GM12873 (cell line): ENCODE results near the gene NRP1.

ENCODE experiments used
- TF ChIP-seq, protein P1 (sequence below): IDR thresholded peaks from 2 replicates; pipeline ENCODE4 v1.5.1; 2012; ENCODE audit warnings: low read depth, mild to moderate bottlenecking, moderate library complexity, low read length, control low read depth; ENCODE audit not compliant: insufficient read depth; ENCODE audit errors: missing control alignments

The NRP1 gene

DNA sequence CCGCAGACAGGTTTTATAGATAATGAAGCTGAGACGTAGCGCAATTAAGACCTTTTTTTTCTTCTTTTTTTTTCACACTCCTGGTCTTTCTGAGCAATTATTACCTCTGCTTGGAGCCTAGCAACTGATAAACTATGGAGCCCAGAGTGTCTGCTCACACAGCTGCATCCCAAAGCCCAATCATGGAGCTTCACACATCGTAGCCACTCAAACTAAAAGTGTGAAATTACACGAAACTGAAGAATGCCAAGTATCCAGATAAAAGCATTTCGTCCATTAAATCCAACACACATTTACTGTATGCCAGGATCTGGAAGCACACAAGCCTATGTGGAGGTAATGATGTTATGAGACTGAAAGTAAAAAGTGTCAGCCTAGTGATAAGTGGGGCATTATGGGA is 97.6 kb downstream of the NRP1 start:
- TF ChIP-seq, protein P1, sequence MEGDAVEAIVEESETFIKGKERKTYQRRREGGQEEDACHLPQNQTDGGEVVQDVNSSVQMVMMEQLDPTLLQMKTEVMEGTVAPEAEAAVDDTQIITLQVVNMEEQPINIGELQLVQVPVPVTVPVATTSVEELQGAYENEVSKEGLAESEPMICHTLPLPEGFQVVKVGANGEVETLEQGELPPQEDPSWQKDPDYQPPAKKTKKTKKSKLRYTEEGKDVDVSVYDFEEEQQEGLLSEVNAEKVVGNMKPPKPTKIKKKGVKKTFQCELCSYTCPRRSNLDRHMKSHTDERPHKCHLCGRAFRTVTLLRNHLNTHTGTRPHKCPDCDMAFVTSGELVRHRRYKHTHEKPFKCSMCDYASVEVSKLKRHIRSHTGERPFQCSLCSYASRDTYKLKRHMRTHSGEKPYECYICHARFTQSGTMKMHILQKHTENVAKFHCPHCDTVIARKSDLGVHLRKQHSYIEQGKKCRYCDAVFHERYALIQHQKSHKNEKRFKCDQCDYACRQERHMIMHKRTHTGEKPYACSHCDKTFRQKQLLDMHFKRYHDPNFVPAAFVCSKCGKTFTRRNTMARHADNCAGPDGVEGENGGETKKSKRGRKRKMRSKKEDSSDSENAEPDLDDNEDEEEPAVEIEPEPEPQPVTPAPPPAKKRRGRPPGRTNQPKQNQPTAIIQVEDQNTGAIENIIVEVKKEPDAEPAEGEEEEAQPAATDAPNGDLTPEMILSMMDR, result no peak

DNA sequence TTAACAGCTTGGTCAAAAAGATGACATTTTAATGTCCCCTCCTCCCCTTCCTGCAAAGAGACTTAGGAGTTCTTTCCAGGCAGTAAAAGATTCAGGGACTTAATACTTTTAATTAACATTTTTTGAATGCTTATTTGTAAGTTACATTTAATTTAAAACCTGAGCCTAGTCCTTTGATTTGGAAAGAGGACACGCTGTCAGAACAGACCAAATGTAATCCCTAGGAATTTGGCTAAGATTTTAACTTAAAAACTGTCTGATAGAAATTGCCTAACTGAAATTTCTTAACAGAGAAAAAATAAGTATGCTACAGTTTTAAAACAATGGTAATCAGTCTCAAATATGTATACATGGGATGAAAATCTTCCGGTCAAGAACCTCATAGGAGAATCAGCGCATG is 98.5 kb downstream of the NRP1 start:
- TF ChIP-seq, protein P1, result no peak

DNA sequence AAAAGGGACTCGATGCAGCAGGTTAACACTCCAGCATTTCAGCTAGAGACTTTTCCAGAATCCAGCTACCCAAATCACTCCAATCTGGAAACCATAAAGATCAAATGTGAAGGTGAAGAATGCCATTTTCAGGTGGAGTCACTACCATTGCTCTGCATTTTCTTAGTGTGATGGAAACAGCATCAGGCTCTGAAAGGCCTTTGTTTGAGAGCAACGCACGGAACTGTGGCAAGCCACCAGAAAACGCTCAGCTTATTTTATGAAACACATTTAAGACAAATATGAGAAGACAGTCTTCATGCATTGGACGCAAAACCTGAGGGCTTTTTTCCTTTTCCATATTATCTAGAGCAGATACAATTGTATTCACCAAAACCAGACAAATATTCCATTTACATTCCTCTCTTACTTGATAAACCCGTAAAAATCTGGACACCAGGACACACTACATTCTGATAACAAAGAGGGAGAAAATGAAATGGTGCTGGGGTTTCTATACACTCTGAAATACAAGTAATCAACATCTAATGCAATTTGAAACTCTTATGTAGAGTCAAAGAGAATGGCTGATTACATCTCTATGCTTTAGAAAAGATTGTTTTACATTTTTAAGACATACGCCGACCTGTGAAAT is 99.1 kb downstream of the NRP1 start:
- TF ChIP-seq, protein P1, result no peak

DNA sequence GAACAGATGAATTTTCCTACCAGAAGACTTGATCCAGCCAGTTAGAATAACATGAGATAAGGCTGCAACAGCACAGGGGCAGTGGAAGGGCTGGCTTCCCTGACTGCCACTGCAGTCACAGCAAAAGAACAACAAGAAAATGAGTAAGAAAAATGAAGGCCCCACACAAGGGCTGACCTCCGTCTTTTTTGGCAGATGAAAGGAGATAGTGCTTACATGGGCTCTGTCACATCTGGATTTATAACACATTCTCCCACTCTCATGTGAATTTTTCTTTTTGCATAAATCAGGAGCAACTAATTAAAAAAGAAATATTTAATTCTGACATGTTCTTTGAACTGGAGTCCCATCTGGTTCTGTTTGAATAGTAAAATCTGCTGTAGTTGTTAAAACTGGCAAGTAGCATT is 99.6 kb downstream of the NRP1 start:
- TF ChIP-seq, protein P1, result no peak

DNA sequence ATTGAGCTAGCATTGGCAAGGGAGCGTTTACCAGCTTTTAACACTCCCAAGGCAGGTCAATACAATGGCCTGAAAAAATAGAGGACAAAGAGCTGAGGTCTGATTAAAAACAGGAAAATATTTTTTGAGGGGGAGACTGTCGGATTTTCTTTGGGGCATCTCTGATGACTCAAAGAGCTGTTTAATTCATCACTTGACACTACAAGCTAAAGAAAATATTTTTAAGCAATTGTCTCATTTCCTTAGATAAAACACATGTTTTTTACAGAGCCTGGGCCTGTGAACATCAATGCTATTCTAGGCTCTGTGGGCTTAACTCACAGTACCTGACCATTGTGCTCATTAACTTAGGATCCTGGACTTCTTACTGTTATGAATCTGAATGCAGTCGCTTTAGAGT is 100.8 kb downstream of the NRP1 start:
- TF ChIP-seq, protein P1, result no peak

DNA sequence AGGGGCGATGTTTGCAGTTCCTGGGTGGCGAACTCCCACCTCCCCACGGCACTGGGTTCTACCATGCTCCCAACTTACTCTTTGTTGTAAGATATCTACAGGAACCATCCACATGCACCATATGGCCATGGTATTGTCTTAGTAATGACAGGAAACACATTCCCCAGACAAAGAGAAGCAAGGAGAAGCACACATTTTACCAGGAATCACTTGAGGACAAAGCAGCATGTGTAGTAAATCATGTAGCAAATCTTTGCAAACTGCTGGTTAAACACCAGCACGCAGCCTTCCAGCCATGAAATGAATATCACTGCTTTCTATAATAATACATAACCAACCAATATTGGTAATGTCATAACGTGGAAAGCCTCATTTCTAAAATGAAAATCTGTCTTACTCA is 101.2 kb downstream of the NRP1 start:
- TF ChIP-seq, protein P1, result no peak

DNA sequence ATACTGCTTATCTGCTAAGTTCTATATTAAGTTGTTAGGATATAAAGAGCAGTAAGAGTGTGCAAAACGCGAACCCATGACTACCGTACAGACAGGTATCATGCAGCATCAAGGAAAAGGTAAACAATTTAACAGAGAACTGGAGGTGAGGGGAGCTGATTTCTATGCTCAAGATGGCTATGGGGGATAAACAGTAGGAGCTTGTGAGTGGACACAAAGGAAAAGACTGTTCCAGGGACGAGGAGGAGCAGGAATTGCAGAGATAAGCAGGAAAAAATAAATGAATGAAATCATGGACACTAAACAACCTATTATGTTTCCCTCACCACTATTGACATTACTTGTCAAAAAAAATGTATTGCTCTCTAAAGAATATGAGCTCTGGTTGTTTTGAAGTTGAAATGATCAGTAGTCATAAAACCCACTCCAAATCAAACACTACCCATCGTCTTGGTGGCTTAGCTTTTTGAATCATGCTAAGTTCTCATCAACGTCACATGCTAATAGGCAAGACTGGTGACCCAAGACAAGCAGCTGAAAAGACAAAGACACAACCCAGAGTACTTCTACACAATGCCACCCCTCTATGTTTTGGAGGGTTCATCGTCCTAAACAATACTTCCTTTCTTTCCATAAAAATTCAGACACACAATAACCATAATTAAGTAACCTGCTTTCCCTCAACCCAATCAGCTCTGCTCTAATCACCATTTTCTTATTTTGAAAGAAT is 102.7 kb downstream of the NRP1 start:
- TF ChIP-seq, protein P1, result no peak
